Measurements from ENCODE around the gene SLC25A13. TPM values are rescaled to one million over a fixed set of nuclear protein-coding genes. Genes with fewer than 3 reads are reported as not detected.

The SLC25A13 gene
- total RNA-seq, 1 donor from 2014 or later: 55.8 TPM

DNA sequence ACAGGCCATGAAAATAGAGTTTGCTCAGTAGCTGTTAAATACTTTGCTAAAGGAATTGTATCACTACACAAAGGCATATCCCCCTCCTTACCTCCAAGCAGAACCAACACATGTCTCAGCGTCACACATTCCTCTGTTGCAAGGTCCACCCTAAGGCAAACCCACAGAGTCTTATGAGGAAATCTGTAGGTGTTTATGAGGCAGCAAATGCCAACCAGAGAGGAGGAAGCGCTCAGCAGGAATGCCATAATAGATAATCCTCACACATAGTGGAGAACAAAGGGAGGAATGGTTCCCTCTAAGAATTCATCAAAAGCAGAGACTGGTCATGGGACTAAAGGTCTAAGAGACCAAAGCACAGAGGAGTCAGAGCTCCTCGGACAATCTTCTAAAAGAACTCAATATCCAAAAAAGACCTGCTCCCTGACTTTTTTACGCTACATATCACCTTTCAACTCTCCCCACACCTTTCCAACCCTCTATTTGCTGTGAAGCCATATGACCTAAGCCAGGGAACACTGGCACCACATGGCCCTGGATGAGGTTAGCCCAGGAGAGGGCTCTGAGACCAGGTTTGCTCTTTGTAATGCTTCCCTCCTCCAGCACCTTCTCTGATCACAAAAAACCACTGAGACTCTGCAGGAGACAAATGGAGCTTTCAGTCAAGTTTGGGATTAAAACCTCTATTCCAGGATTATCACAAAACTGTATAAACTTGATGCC is 7.3 kb downstream of the SLC25A13 start:
- TF ChIP-seq, protein P1, sequence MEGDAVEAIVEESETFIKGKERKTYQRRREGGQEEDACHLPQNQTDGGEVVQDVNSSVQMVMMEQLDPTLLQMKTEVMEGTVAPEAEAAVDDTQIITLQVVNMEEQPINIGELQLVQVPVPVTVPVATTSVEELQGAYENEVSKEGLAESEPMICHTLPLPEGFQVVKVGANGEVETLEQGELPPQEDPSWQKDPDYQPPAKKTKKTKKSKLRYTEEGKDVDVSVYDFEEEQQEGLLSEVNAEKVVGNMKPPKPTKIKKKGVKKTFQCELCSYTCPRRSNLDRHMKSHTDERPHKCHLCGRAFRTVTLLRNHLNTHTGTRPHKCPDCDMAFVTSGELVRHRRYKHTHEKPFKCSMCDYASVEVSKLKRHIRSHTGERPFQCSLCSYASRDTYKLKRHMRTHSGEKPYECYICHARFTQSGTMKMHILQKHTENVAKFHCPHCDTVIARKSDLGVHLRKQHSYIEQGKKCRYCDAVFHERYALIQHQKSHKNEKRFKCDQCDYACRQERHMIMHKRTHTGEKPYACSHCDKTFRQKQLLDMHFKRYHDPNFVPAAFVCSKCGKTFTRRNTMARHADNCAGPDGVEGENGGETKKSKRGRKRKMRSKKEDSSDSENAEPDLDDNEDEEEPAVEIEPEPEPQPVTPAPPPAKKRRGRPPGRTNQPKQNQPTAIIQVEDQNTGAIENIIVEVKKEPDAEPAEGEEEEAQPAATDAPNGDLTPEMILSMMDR (conservative IDR thresholded peaks at IDR 0.05): no peak
- H3K27me3 Mint-ChIP-seq: no peaks in the 10 kb centered on the region
- H3K4me1 Mint-ChIP-seq (ENCODE audit: unreplicated experiment): peaks cover 32% of the 10 kb centered on the region
- H3K9me3 Mint-ChIP-seq: no peaks in the 10 kb centered on the region
- no peak overlapping the region for H3K4me3 Mint-ChIP-seq
- H3K27ac Mint-ChIP-seq: peak overlapping the region; percentile 27
- DNase-seq (ENCODE audit: extremely low spot score, unreplicated experiment): no peak
- H3K36me3 Mint-ChIP-seq: peaks cover 25% of the 10 kb centered on the region

- TF ChIP-seq, protein P1 (conservative IDR thresholded peaks at IDR 0.05): no peak
- Mint-ChIP-seq H3K4me3 (no peak overlapping the region), H3K27me3 (no peaks in the 10 kb centered on the region), H3K9me3 (no peaks in the 10 kb centered on the region), H3K27ac (peak overlapping the region; percentile 27), H3K4me1 (ENCODE audit: unreplicated experiment) (peaks cover 39% of the 10 kb centered on the region), H3K36me3 (peaks cover 25% of the 10 kb centered on the region)
- no peak for DNase-seq (ENCODE audit: extremely low spot score, unreplicated experiment)
These were observed 8.0 kb downstream of the SLC25A13 start for GRCh38 chr7:96313940-96314339.

GRCh38 chr7:96312502-96312901 is 9.4 kb downstream of the SLC25A13 start:
- H3K4me1 Mint-ChIP-seq (ENCODE audit: unreplicated experiment): peaks cover 49% of the 10 kb centered on the region
- DNase-seq (ENCODE audit: extremely low spot score, unreplicated experiment): no peak
- H3K36me3 Mint-ChIP-seq: peaks cover 19% of the 10 kb centered on the region
- H3K9me3 Mint-ChIP-seq: no peaks in the 10 kb centered on the region
- no peak overlapping the region for H3K4me3 Mint-ChIP-seq
- H3K27me3 Mint-ChIP-seq: no peaks in the 10 kb centered on the region
- H3K27ac Mint-ChIP-seq: no peak overlapping the region
- TF ChIP-seq, protein P1 (conservative IDR thresholded peaks at IDR 0.05): no peak

GRCh38 chr7:96311967-96312366 is 9.9 kb downstream of the SLC25A13 start:
- no peak overlapping the region for H3K4me3 Mint-ChIP-seq
- TF ChIP-seq, protein P1 (conservative IDR thresholded peaks at IDR 0.05): no peak
- H3K27ac Mint-ChIP-seq: no peak overlapping the region
- H3K4me1 Mint-ChIP-seq (ENCODE audit: unreplicated experiment): peaks cover 45% of the 10 kb centered on the region
- no peaks in the 10 kb centered on the region for H3K27me3 Mint-ChIP-seq
- DNase-seq (ENCODE audit: extremely low spot score, unreplicated experiment): no peak
- no peaks in the 10 kb centered on the region for H3K9me3 Mint-ChIP-seq
- H3K36me3 Mint-ChIP-seq: peaks cover 19% of the 10 kb centered on the region

GRCh38 chr7:96310110-96310509 is 11.8 kb downstream of the SLC25A13 start:
- no peak overlapping the region for H3K27ac Mint-ChIP-seq

More at GRCh38 chr7:96310110-96310509, 11.8 kb downstream of the SLC25A13 start:
- peaks cover 23% of the 10 kb centered on the region for H3K36me3 Mint-ChIP-seq
- H3K27me3 Mint-ChIP-seq: no peaks in the 10 kb centered on the region
- peaks cover 52% of the 10 kb centered on the region for H3K4me1 Mint-ChIP-seq (ENCODE audit: unreplicated experiment)
- TF ChIP-seq, protein P1 (conservative IDR thresholded peaks at IDR 0.05): no peak
- no peak overlapping the region for H3K4me3 Mint-ChIP-seq
- DNase-seq (ENCODE audit: extremely low spot score, unreplicated experiment): no peak
- no peaks in the 10 kb centered on the region for H3K9me3 Mint-ChIP-seq
